H1 (cell line): ENCODE results near the gene ZBTB45. TPM values are rescaled to one million over a fixed set of nuclear protein-coding genes. Genes with fewer than 3 reads are reported as not detected.

ENCODE experiments used
- CTCF ChIA-PET: fragments of 300-600 bp; sonication (Branson Sonifier 250); formaldehyde crosslinking; loops from one replicate; lab custom pipeline; 2021; ENCODE audit not compliant: partially characterized antibody; lab: Charles Lee
- POLR2A ChIA-PET: fragments of 300-600 bp; sonication (Branson Sonifier 250); formaldehyde crosslinking; loops from one replicate; lab custom pipeline; 2021; ENCODE audit warnings: inconsistent platforms; ENCODE audit not compliant: partially characterized antibody; lab: Charles Lee
- DNase-seq, 2 experiments: peaks; one replicate each; pipeline versions ENCODE4 v3.0.0 to v3.0.0-alpha.2; 2010 to 2022; ENCODE audit warnings: low spot score in 2 of 2, low read depth in 1 of 2, mixed read lengths in 1 of 2
- FAIRE-seq: peaks from 2 replicates; lab custom pipeline; 2011; peaks lifted over from hg19 to GRCh38; lab: Jason Lieb, UNC
- H2AFZ ChIP-seq: 2 replicates; pipeline ENCODE4 v1.8.1; 2012; ENCODE audit warnings: low read length, inconsistent platforms
- H2AK5ac ChIP-seq: 2 replicates; pipeline ENCODE4 v1.6.1; 2013; ENCODE audit warnings: low read depth, low read length
- H2BK120ac ChIP-seq: replicated peaks from 2 replicates; pipeline ENCODE3; 2013; ENCODE audit warnings: low read depth, low read length, inconsistent platforms
- H2BK12ac ChIP-seq: 2 replicates; pipeline ENCODE4 v1.6.1; 2013; ENCODE audit warnings: low read depth, low read length
- H2BK15ac ChIP-seq: 2 replicates; pipeline ENCODE4 v1.6.1; 2013; ENCODE audit warnings: low read length
- H2BK20ac ChIP-seq: 2 replicates; pipeline ENCODE4 v1.6.1; 2013; ENCODE audit warnings: low read length
- H2BK5ac ChIP-seq: 2 replicates; pipeline ENCODE4 v1.6.1; 2013; ENCODE audit warnings: low read depth, low read length
- H3K14ac ChIP-seq: 2 replicates; pipeline ENCODE4 v1.6.1; 2013; ENCODE audit warnings: inconsistent platforms; ENCODE audit not compliant: insufficient read length
- H3K18ac ChIP-seq: 2 replicates; pipeline ENCODE4 v1.6.1; 2013; ENCODE audit warnings: low read length; ENCODE audit errors: extremely low read depth
- H3K23ac ChIP-seq: 2 replicates; pipeline ENCODE4 v1.6.1; 2013; ENCODE audit warnings: inconsistent platforms; ENCODE audit not compliant: insufficient read length
- H3K23me2 ChIP-seq: 2 replicates; pipeline ENCODE4 v1.6.1; 2013; ENCODE audit warnings: low read depth, low read length
- H3K27ac ChIP-seq: 2 replicates; pipeline ENCODE4 v1.6.1; 2011; ENCODE audit warnings: low read depth, low read length, inconsistent platforms
- H3K27me3 ChIP-seq, 4 experiments: replicated peaks in 1 of 4; 1 replicate in 1 of 4; 2 replicates in 3 of 4; pipeline versions ENCODE4 v1.6.1 to v1.8.1; 2011 to 2013; ENCODE audit warnings: low read length in 3 of 4, mild to moderate bottlenecking in 3 of 4, inconsistent platforms in 2 of 4, mixed read lengths in 2 of 4, moderate library complexity in 1 of 4; ENCODE audit not compliant: control insufficient read depth in 3 of 4, insufficient read depth in 3 of 4; ENCODE audit errors: extremely low read depth in 1 of 4
- H3K36me3 ChIP-seq, 4 experiments: 2 replicates each; pipeline versions ENCODE4 v1.6.1 to v1.8.1; 2011 to 2013; ENCODE audit warnings: mild to moderate bottlenecking in 4 of 4, low read length in 3 of 4, moderate library complexity in 2 of 4, control low read depth in 1 of 4, inconsistent platforms in 1 of 4; ENCODE audit not compliant: insufficient read depth in 4 of 4, control insufficient read depth in 2 of 4
- H3K4ac ChIP-seq: replicated peaks from 2 replicates; pipeline ENCODE3; 2013; ENCODE audit warnings: low read length, low read depth, mixed read lengths, inconsistent platforms; ENCODE audit not compliant: insufficient read length
- H3K4me1 ChIP-seq, 4 experiments: replicated peaks in 1 of 4; 1 replicate in 1 of 4; 2 replicates in 3 of 4; pipeline versions ENCODE4 v1.6.1 to v1.8.1; 2011 to 2013; ENCODE audit warnings: low read length in 3 of 4, inconsistent platforms in 2 of 4, mixed read lengths in 1 of 4; ENCODE audit not compliant: insufficient read depth in 4 of 4, control insufficient read depth in 3 of 4
- H3K4me2 ChIP-seq, 2 experiments: 2 replicates each; pipeline versions ENCODE4 v1.6.1 to v1.8.1; 2011 to 2013; ENCODE audit warnings: low read depth in 2 of 2, low read length in 2 of 2, control low read depth in 1 of 2, inconsistent platforms in 1 of 2, mild to moderate bottlenecking in 1 of 2; ENCODE audit not compliant: insufficient read depth in 1 of 2
- H3K4me3 ChIP-seq, 4 experiments: fragments of 200-600, 300-600 bp in 1 of 4; sonication (generic), shearing (Covaris generic), sonication (Bioruptor Twin) in 1 of 4; 2 replicates each; pipeline versions ENCODE4 v1.5.1 to v1.8.1; 2011 to 2016; ENCODE audit warnings: low read length in 4 of 4, low read depth in 3 of 4, control low read depth in 2 of 4, inconsistent platforms in 2 of 4, mild to moderate bottlenecking in 2 of 4, mixed read lengths in 1 of 4, moderate library complexity in 1 of 4; ENCODE audit not compliant: insufficient read depth in 2 of 4; ENCODE audit errors: extremely low read depth in 1 of 4
- H3K56ac ChIP-seq: replicated peaks from 2 replicates; pipeline ENCODE3; 2013; ENCODE audit warnings: low read depth, mild to moderate bottlenecking, mixed read lengths, low read length, inconsistent platforms; ENCODE audit not compliant: insufficient read length
- H3K79me1 ChIP-seq: 2 replicates; pipeline ENCODE4 v1.6.1; 2013; ENCODE audit warnings: low read depth, low read length, control low read depth
- H3K79me2 ChIP-seq, 2 experiments: 2 replicates each; pipeline versions ENCODE4 v1.6.1 to v1.8.1; 2012 to 2013; ENCODE audit warnings: low read length in 2 of 2, mild to moderate bottlenecking in 2 of 2, inconsistent platforms in 1 of 2; ENCODE audit not compliant: insufficient read depth in 2 of 2, control insufficient read depth in 1 of 2
- H3K9ac ChIP-seq, 4 experiments: replicated peaks in 1 of 4; 1 replicate in 1 of 4; 2 replicates in 3 of 4; pipeline versions ENCODE4 v1.6.1 to v1.8.1; 2011 to 2013; ENCODE audit warnings: low read depth in 3 of 4, low read length in 3 of 4, control low read depth in 2 of 4, mild to moderate bottlenecking in 2 of 4, moderate library complexity in 2 of 4, inconsistent platforms in 1 of 4; ENCODE audit errors: extremely low read depth in 1 of 4
- H3K9me3 ChIP-seq, 2 experiments: 2 replicates each; pipeline versions ENCODE4 v1.6.1 to v1.8.1; 2012 to 2013; ENCODE audit warnings: mild to moderate bottlenecking in 2 of 2, moderate library complexity in 2 of 2, control low read depth in 1 of 2, inconsistent platforms in 1 of 2, low read depth in 1 of 2, low read length in 1 of 2, mixed read lengths in 1 of 2; ENCODE audit not compliant: insufficient read depth in 2 of 2
- H4K20me1 ChIP-seq, 2 experiments: replicated peaks in 1 of 2; 2 replicates each; pipeline versions ENCODE3 to v1.8.1; 2011 to 2013; ENCODE audit warnings: inconsistent platforms in 2 of 2, low read length in 2 of 2, mild to moderate bottlenecking in 1 of 2; ENCODE audit not compliant: insufficient read depth in 2 of 2, control insufficient read depth in 1 of 2
- H4K5ac ChIP-seq: 2 replicates; pipeline ENCODE4 v1.6.1; 2013; ENCODE audit warnings: low read length, low read depth, mixed read lengths, inconsistent platforms; ENCODE audit not compliant: insufficient read length
- H4K8ac ChIP-seq: 2 replicates; pipeline ENCODE4 v1.8.0; 2013; ENCODE audit warnings: mild to moderate bottlenecking, moderate library complexity, low read length, inconsistent platforms; ENCODE audit not compliant: insufficient read depth; ENCODE audit errors: extremely low read depth
- H4K91ac ChIP-seq: replicated peaks from 2 replicates; pipeline ENCODE3; 2013; ENCODE audit warnings: low read length, mixed read lengths, inconsistent platforms; ENCODE audit not compliant: insufficient read length
- CHD2 ChIP-seq: IDR thresholded peaks from 2 replicates; pipeline ENCODE4 v1.6.1; 2012; ENCODE audit warnings: low read length, improper control_type of control experiment
- EGR1 ChIP-seq: IDR thresholded peaks from 2 replicates; pipeline ENCODE4 v1.6.1; 2011; ENCODE audit warnings: low read depth, low read length, borderline replicate concordance
- EZH2 ChIP-seq: fragments of 200-600 bp; sonication (generic); IDR thresholded peaks from 2 replicates; pipeline ENCODE4 v1.7.1; 2012; ENCODE audit warnings: low read depth, mild to moderate bottlenecking, moderate library complexity, low read length, inconsistent platforms; ENCODE audit not compliant: severe bottlenecking
- GTF2F1 ChIP-seq: IDR thresholded peaks from 2 replicates; pipeline ENCODE4 v1.6.1; 2012; ENCODE audit warnings: low read depth, low read length, improper control_type of control experiment, borderline replicate concordance
- HDAC6 ChIP-seq: IDR thresholded peaks from one replicate; pipeline ENCODE4 v1.7.1; 2012; ENCODE audit warnings: low read depth, mild to moderate bottlenecking, inconsistent platforms, low read length, moderate library complexity
- KDM1A ChIP-seq: fragments of 200-600, 300-600 bp; sonication (generic); IDR thresholded peaks from 2 replicates; pipeline ENCODE4 v1.7.1; 2016; ENCODE audit warnings: mild to moderate bottlenecking, low read length, borderline replicate concordance
- KDM5A ChIP-seq: fragments of 200-600 bp; IDR thresholded peaks from 2 replicates; pipeline ENCODE4 v1.7.1; 2012; ENCODE audit warnings: mild to moderate bottlenecking, low read length, inconsistent platforms, mixed read lengths
- NRF1 ChIP-seq: IDR thresholded peaks from 2 replicates; pipeline ENCODE4 v1.6.1; 2011; ENCODE audit warnings: mild to moderate bottlenecking, low read depth, low read length, improper control_type of control experiment
- SP4 ChIP-seq: IDR thresholded peaks from 2 replicates; pipeline ENCODE4 v1.6.1; 2012; ENCODE audit warnings: low read length, inconsistent platforms
- SRF ChIP-seq: IDR thresholded peaks from 2 replicates; pipeline ENCODE4 v1.6.1; 2011; ENCODE audit warnings: mild to moderate bottlenecking, low read depth, low read length, moderate library complexity
- TAF1 ChIP-seq: IDR thresholded peaks from 2 replicates; pipeline ENCODE4 v1.6.1; 2011; ENCODE audit warnings: mild to moderate bottlenecking, low read depth, low read length
- YY1 ChIP-seq: IDR thresholded peaks from 2 replicates; pipeline ENCODE4 v1.6.1; 2011; ENCODE audit warnings: low read depth, mild to moderate bottlenecking, low read length
- WGBS, 2 experiments: shearing (Covaris generic) in 1 of 2; methylation state at CpG; one replicate each; pipeline versions ENCODE4 v1.1.6 to v1.1.7; 2013 to 2015; ENCODE audit warnings: low lambda C conversion rate in 2 of 2, mixed read lengths in 2 of 2, inconsistent platforms in 1 of 2, low coverage in 1 of 2, missing lambda C conversion rate in 1 of 2; ENCODE audit not compliant: insufficient replicate concordance in 2 of 2, insufficient coverage in 1 of 2, insufficient read length in 1 of 2; ENCODE audit errors: extremely low coverage in 1 of 2, missing lambda C conversion rate in 1 of 2; 5-methylcytosine and 5-hydroxymethylcytosine counted together
- polyA plus RNA-seq, 7 experiments: library from polyadenylated mRNA; depleted of rRNA in 3 of 7; stranded (reverse) in 5 of 7; unstranded in 2 of 7; fragments of >200 nt in 5 of 7; fragments of 200-250 nt in 2 of 7; gene quantifications; 1 replicate in 5 of 7; 2 replicates in 1 of 7; 4 replicates in 1 of 7; pipeline versions ENCODE4 v1.2.1 to v1.2.3, GENCODE V29; 2011 to 2013; ENCODE audit warnings: missing spikeins in 2 of 7, mixed read lengths in 2 of 7
- total RNA-seq: library from RNA; stranded (reverse); fragmentation: NEBNext Ultra II Directional; extraction: Animal tissue kit (Norgen Biotek cat#: 25700); gene quantifications from 2 replicates; pipeline ENCODE4 v1.2.1, GENCODE V29; 2021
- TF ChIP-seq, protein P1 (sequence below): IDR thresholded peaks from 2 replicates; pipeline ENCODE4 v1.6.1; 2012; ENCODE audit warnings: inconsistent platforms

The ZBTB45 gene
- total and polyA plus RNA-seq, 2 of the 8 experiments (the other 6 are each of a cell fraction or from before 2014, with no cell fraction given) = 16.9 to 17.2 TPM

GRCh38 chr19:58479736-58480480 lies 39.7 kb downstream of the ZBTB45 start:
- H2BK12ac ChIP-seq = no peak overlapping the region
- no peak overlapping the region for H3K18ac ChIP-seq
- CTCF ChIA-PET = interaction anchor here (0.6 to 1.6 kb wide), 3 partner anchors 10 to 114 kb away, joined by 3 read pairs; no protein-coding TSS in a partner anchor
- no peak overlapping the region for H2AK5ac ChIP-seq
- H3K79me1 ChIP-seq = no peaks in the 10 kb centered on the region
- H3K4me2 ChIP-seq = no peak overlapping the region
- H2AFZ ChIP-seq = no peak overlapping the region
- no peak overlapping the region for H3K27ac ChIP-seq
- H3K4ac ChIP-seq = no peak overlapping the region
- no peak overlapping the region for H3K56ac ChIP-seq
- no peak overlapping the region; the same call in 1 of the 2 replicates for H4K8ac ChIP-seq
- peaks cover 0 to 2% (median 0%) of the 10 kb centered on the region in 4 experiments; a peak in 2 of 8 replicates for H3K36me3 ChIP-seq
- no peak overlapping the region for H2BK5ac ChIP-seq
- no peaks in the 10 kb centered on the region for H3K9me3 ChIP-seq
- H3K4me3 ChIP-seq = no peak overlapping the region
- TF ChIP-seq YY1 (no peak), SP4 (no peak), CHD2 (no peak), HDAC6 (no peak), KDM5A (no peak), EZH2 (no peak), NRF1 (no peak), EGR1 (no peak), TAF1 (no peak), KDM1A (no peak), GTF2F1 (no peak), SRF (no peak)
- TF ChIP-seq, protein P1, sequence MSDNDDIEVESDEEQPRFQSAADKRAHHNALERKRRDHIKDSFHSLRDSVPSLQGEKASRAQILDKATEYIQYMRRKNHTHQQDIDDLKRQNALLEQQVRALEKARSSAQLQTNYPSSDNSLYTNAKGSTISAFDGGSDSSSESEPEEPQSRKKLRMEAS = no peak
- peaks cover 14% of the 10 kb centered on the region for H3K23me2 ChIP-seq
- H3K14ac ChIP-seq = no peak overlapping the region
- H3K9ac ChIP-seq = no peak overlapping the region
- peaks cover 0 to 6% (median 5%) of the 10 kb centered on the region in 4 experiments; a peak in 6 of 7 replicates for H3K4me1 ChIP-seq
- no peak overlapping the region for H2BK20ac ChIP-seq
- 90% methylated on average over 28 of the region's 28 CpGs; no CpG with 5 or more reads in 1 of the 2 experiments for WGBS, 2 experiments
- no peak overlapping the region for H4K5ac ChIP-seq
- DNase-seq (no peak), FAIRE-seq (no peak)
- H3K79me2 ChIP-seq = no peaks in the 10 kb centered on the region
- H3K23ac ChIP-seq = no peak overlapping the region
- POLR2A ChIA-PET = interaction anchor here (0.6 kb wide), 1 partner anchor 59 kb away, joined by 3 read pairs; no protein-coding TSS in a partner anchor
- H4K20me1 ChIP-seq = no peaks in the 10 kb centered on the region
- no peak overlapping the region for H2BK15ac ChIP-seq
- peaks cover 0 to 3% (median 0%) of the 10 kb centered on the region in 4 experiments; a peak in 2 of 7 replicates for H3K27me3 ChIP-seq
- H2BK120ac ChIP-seq = no peak overlapping the region
- H4K91ac ChIP-seq = no peak overlapping the region
